Umbilical cord (tissue), 2 donors: ENCODE measurements around the gene ARSI. TPM values are rescaled to one million over a fixed set of nuclear protein-coding genes. Genes with fewer than 3 reads are reported as not detected.
A peak's percentile ranks its signal among the peaks of the same experiment; 100 is the strongest.

Source experiments
- DNase-seq: peaks from one replicate; pipeline ENCODE4 v3.0.0-alpha.2; 2015; ENCODE audit warnings: low spot score
- total RNA-seq: library from RNA; depleted of rRNA; stranded (reverse); fragments of >200 nt; gene quantifications from one replicate; pipeline ENCODE4 v1.2.3, GENCODE V29; 2014; ENCODE audit warnings: low replicate concordance; ENCODE audit not compliant: insufficient read depth

ARSI gene
- total RNA-seq, 1 donor from 2014 or later: 15.9 TPM

DNA sequence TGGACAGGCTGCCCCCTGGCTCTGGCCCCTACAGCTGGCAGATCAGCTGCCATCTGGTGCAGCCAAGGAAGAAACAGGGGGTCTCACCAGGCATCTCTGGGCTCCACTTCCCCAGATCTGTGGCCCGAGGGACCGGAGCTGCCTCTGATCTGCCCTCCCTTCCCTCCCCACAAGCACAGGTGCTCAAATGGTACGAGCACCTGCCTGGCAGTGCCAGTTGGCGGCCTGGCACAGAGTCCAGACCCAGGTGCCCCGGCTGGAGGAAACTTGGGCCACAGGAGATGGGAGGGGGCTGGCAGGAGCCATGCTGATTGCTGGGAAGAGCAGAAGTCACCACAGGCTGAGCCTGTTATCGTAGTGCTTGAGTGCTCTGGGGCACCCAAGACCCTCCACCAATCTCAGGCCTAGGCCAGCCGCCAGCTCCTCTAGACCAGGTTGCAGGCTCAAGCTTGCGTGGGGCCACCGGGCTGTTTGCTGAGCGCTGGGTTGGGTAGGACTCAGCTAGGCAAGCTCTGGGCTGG is 8.1 kb downstream of the ARSI start:
- no peak for DNase-seq

DNA sequence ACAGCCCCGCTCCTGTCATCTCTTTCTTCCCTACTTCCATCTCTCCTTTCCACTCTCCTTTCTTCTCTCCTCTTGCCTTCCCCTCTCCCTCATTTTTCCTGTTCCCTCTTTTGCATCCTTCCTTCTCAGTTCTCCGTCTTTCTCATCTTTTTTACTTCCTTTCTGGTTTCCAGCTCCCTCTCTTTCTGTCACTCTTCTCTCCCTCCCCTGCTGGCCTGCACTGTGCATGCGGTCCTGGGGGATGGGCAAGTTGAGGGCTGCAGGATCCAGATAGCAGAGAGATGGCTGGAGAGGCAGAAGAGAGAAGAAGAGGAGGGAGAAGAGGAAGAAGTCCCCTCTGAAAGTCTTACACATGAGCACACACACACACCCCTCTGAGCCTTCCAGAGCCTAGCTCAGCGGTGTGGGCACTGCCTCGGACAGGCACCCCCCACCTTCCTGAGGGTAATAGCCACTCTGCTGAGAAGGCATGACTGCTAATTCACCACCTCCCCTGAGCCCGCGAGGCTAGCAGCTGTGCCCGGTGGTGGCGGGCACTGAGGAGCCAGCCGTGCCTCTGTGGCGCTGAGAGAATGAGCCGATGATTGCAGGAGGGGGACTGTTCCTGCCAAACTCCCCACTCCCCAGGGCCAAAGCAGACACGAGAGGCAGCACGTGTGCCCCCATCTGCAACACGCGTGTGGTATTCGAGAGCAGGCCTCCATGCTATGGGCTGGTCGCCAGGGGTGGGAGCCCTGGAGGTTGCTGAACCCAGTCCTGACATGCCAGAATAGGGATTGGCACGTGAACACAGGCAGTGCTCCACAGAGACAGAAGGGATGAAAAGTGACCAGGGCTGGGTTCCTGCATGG is 9.4 kb downstream of the ARSI start:
- no peak for DNase-seq

DNA sequence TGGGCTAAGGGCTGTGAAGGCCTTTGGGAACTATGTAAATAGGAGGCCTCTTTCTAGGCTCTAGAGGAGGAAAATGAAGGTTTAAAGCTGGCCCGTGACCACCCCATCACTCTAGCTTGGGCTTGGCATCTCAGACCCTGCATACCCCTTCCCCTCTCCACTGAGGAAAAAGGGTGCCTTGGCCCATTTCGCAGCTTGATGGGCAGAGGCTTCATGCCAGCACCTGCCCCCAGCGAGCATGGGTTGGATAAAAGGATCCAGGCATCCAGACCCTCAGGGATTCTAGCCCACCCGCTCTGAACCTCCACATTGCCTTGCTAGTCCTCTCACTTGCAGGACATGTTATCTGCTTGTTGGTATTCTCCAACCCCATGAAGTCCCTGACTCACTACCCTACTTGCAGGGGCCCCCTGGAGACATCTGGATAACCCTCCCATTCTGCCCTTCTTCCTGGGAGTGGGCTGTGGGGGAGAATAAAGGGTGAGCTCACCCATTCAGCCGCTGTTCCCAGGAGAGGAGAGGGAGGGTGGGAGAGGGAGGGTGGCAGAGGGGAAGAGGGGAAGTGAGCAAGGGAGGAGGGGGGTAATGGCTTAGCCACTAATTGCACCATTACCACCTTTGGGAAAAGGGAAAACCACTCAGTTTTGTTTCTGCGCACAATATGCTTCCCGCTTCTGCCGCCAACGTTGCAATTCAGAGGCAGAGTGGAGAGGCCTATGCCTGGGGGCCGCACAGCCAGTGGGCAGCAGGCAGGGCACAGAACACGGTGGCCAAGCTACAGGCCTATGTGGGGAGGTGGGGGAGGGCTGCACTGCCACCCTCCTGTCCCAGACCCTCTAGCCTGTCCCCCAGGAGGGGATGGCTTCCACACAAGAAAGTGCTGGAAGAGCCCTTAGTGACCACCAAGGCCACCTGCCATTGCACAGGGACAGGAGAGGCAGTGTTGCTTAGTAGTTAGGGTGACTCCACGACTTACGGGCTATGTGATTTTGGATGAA is 11.0 kb downstream of the ARSI start:
- no peak for DNase-seq

DNA sequence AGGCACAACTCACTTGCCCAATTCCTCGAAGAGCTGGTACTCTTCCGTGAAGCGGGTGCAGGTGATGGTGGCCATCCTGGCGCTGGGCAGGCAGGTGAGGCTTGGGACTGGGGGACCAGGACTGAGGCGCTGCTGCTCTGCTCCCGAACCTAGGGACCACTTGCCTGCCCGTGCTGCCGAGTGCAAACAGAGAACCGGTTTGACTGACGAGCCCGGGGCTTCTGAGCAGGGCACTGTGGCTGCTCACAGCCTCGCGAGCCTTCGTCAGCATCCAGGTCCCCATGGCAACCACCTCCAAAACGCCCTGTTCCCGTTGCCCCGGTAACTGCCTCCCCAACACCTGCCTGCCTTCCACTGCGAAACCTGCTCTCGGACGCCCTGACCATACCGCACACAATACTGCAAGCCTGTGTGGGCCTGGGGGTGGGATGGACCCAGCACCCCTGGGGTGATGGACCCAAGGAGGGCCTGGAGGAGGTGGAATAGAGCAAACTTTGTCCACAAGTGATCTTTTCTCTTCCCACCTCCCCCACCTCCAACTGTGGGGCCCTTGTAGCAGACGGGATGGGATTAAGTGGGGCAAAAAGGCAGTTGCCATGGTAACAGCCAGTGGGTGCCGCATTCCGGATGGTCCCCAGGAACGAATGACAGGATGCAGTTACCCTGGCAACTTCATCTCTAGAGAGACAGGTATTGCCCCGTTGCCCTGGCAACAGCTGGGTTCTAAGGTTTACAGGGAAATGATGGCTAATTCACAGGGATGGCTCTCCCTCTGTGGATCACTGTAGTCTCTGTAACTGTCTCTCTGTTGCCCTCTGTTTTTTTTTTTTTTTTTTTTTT is 12.9 kb downstream of the ARSI start, which contains the start of gene CAMK2A:
CAMK2A (minus strand) TSS at position 223 of the 840 bp plus-strand sequence; CDS start at position 75, 148 bp downstream.
- DNase-seq: no peak

DNA sequence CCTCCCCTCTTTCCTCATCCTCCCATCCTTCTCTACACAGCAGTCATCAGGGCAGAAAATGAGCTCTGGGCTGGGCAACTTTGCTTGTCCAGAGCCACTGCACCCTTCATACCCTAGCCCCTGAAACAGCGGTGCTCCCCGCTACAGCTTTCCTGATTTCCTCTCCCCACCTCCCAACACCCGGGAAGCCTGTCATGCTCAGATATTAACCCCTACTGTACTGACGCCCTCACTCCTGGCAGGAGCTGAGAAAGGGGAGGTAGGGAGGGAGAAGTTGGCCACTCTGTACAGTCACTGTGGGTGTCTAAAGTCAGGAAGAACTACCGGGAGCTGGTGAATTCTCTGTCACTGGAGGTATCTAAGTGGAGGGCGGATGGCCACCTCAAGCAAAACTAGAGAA is 13.9 kb downstream of the ARSI start:
- DNase-seq: no peak

DNA sequence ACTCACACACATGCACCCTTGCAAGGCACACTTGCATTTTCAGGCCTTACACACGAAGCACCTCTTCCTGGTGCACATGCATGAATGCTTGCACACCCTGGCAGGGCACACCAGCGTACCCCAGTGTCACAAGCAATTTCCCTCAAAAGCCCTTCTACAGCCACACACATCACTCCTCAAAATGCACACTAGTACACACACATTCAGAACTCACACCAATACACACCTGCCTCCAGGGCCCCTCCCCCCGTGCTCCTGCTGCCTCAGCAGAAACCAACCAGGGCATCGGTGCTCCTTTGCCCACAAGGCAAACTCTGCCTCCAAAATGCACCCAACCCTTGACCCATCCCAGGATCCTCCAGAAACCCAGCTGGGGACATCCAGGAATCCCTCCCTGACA is 14.3 kb downstream of the ARSI start:
- no peak for DNase-seq

DNA sequence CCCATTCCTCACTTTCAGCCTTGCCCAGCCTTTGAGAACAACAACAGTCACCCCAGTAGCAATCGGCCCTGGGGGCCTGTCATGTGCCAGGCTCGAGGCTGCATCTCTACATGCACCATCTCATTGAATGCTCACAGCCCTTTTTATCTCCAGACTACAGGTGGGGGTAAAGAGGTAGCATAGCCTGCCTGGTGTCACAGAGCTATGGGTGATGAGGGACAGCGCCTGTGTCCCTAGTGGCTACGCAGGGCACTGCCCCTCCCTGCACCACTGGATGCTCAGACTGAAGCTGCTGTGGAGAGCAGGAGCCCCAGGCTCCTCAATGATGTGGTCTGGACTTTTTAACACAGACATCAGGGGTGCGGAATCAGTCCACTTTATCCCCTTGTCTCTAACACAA is 15.9 kb downstream of the ARSI start:
- no peak for DNase-seq

DNA sequence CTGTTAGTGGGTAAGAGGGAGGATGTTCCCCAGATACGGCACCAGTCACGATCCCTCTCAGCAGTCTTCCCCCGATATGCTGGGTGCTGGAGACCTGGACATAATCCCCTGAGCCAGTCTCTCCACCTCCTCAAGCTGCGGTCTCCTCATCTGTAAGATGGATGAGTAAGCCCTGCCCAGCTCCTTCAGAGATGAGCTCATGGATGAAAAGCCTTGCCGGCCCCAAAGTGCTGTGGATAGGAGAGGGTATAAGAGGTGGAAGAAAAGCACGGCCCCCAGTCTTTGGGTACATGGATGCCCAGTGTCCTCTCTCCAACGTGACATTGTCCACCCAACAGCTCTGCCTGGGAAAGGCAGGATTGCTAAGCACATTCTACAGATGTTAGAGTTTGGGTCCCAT is 17.6 kb downstream of the ARSI start:
- DNase-seq: no peak

DNA sequence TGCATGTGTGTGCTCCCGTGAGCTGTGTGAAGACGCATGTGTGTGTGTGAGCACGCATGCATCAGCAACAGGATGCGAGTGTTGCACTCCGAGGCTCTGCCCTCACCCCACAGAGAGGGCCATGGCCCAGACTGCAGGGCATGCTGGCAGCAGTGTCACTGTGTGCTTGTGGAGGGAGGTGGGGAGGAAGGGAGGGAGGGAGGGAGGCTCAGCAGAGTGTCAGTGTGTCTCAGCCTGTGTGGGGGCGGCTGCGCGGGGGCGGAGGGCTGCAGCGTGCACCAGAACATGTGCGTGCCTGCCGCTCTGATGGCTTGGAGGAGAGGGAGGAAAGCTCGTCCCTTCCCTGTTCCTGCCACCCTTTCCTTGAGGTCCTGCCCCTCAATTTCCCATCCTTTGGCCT is 18.4 kb downstream of the ARSI start:
- no peak for DNase-seq

DNA sequence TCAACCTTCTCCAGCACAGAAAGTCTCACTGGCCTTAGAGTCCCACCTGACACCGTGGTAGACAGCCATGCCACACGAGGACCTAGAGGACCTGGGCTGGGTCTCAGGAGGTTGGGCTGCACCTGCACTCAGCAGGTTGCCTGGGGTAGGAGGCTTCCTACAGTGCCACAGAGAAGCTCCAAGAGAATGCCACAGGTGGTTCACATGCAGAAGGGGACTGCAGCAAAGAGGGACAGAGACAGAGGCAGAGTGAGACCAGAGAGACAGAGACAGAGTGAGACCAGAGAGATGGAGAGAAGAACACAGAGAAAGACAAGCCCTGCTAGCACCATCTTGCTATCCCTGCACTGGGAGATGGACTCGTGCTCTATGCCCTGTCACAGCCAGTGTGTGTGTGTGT is 18.8 kb downstream of the ARSI start:
- no peak for DNase-seq

DNA sequence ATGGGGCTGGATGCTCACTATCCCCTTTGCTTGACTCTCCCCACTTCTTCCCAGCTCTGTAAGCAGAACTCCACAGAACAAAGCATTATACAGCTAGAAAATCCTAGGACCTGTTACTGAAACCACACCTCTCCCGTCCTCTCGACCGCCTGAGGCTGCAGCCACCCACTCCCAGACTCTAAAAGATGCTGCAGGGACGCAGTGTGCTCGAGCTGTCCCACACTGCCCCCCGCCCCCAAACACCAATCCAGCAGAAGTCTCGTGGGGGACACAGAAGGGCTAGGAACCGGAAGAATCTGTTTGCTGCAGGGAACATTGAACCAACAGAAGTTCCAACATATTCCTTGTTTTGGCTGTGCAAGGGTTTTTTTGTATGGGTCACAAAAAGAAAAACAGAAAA is 20.7 kb downstream of the ARSI start:
- no peak for DNase-seq

DNA sequence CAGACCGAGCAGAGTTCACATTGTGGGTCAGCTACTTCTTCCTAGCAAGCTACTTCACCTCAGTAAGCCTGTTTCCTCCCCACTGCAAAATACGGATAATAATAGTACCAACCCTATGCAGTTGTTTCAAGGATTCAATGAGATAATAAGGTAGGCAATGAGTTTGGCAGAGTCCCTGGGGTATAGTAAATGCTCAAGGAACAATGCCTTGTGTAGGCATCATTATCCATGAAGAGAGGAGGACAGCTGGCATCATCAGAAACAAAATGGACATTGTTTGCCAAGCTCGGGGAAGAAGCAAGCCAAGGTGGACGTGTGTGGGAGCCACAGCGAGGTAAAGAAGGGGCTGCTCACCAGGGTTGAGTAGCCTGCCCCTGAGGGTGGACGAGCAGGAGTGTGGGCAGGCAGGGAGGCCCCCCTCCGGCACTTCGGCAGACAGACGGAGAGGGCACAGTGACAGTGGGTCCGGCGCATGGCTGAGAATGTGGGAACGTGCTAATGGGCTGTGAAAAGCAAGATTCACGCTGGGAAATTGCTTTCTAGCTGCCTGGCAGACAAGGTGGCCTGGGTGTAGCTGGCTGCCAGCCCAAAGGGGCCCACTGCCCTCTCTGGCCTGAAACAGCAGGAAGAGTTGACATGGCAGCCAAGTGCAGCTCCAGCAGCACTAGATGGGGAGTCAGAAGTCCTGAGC is 23.2 kb downstream of the ARSI start:
- DNase-seq: peak; percentile 27

DNA sequence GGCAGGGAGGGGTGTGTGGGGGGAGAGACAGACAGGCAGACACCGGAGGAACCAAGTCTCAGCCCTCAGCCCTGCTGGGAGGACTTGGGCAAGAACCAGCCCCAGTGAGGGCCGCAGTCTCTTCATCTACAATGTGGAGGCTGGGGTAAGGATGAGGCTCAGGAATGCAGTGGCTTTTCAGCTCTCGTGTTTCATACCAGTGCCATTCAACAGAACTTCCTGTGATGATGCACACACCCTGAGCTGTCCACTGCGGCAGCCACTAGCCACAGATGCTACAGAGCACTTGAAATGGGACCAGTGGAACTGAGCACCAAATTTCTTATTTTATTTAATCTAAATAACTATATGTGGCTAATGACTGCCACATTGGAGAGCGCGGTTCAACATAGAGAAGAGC is 23.8 kb downstream of the ARSI start:
- peak; percentile 40 for DNase-seq

DNA sequence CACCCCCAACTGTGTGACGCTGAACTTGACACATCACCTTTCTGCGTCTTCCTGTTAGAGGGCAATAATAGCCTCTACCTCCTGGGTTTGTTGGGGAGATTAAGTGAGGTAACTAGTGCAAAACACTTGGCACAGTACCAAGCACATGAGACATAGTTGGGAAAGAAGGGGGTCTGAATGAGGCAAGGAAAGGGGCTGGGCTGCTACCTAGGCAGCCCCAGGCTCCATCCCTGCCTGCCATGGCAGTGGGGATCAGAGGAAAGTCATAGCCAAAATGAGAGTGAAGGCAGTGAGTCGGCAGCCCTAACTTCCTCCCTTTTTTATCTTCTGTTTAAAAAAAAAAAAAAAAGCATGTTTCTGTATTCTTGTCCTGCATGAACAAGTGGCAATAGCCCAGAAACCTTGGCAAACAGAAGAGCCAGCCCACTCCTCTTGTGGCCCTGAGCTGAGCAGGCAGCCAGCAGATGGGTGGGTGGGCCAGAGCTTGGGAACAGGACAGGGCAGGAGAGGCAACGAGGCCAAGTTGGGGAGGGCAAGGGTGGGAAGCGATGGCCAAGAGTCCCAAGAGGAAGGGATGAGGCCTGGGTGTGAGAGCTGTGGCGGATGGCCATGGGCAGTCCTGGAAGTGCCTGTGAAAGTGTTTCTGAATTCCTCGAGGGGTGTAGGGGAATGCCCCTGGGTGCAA is 24.5 kb downstream of the ARSI start:
- DNase-seq: no peak

DNA sequence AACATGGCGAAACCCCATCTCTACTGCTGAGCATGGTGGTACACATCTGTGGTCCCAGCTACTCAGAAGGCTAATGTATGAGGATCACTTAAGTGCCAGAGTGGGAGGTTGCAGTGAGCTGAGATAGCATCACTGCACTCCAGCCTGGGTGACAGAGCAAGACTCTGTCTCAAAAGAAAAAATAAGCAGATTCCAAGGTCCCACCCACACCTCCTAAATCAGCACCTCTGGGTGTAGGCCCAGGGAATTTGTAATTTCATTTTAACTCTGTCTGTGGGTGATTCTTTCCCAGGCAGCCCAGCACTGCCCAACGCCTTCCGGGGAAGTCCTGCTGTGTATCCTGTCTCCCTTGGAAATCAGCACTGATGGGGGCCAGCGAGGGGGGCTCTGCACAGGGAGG is 25.7 kb downstream of the ARSI start:
- no peak for DNase-seq

DNA sequence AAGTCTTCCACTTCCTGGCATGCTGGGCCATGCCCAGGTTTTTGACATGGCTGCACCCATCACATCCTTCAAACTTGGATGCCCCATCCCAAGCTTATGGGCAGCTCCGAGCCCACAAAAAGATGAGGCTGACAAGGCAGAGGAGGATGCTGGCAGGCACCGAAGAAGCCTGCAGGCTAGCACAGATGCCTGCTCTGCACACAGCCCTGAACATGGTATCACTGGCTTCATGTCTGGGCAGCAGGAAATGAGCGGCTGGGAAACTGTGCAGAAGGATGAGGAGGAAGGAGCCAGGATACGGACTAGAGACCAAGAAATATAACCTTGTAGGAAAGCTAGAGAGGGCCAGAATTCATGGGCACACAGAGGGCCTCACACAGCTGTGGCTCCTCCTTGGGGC is 27.9 kb downstream of the ARSI start:
- DNase-seq: no peak

DNA sequence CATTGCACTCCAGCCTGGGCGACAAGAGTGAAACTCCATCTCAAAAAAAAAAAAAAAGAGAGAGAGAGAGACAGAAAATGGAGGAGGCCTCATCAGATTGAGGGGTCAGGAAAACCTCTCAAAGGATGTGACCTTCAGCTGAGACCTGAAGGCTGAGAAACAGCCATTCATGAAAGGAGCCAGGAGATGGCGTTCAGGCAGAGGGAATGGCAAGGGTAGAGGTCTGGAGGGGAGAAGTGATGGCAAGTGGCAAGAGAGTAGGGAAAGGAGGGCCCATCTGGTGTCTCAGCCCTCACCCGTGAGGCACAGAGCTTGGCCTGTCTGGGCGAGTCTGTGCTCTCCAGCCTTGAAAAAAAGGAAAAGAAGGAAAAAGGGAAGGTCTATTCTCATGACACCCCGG is 30.2 kb downstream of the ARSI start:
- DNase-seq: peak; percentile 54

DNA sequence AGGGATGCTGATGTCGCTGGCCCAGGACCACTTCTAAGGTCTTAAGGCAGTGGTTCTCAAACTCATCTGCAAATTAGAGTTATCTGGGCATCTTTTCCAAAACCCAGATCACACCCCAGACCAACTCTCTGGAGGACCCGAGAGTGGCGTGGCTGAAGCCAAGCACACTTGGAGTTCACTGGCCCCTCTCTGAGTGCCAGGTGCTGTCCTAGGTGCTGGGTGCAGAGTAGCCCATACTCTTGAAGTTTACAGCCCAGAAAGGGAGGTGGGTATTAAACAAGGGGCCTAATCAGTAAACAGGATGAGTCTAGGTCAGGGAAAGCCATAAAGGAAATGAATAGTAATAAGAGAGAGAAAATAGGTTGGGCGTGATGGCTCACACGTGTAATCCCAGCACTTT is 30.8 kb downstream of the ARSI start:
- DNase-seq: no peak

DNA sequence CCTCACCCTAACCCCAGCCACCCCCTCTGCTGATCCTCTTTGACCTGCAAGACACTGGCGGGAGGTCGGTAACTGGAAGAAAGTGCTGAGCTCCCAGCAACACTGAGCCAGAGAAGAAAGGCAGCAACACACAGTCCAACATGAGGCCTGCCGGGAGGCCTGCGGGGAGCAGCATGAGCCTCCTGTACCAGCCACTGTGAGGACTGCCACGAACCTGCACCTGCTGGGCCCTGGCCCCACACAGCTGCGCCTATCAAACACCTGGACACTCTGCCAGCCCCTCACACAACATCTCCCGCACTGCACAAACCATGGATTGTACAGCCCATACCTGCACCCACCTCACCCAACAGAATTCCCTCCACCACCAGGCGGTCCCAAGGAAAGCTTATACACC is 31.4 kb downstream of the ARSI start:
- DNase-seq: no peak
